Fibroblast of skin of left quadriceps (primary cell): ENCODE data around the gene SV2A.
"Not testable (repeated sequence)": the region's sequence is repeated elsewhere in the genome, so short reads cannot be mapped to it uniquely, and the experiment has no call there.

Experiments used
- DNase-seq, 2 experiments: peaks; one replicate each; pipeline ENCODE4 v3.0.0-alpha.2; 2013; ENCODE audit warnings: low read depth in 2 of 2

Gene SV2A

GRCh38 chr1:149928401-149928724 is 10.7 kb upstream of the SV2A start:
- DNase-seq: no peak

GRCh38 chr1:149927563-149928400 is 10.1 kb upstream of the SV2A start, which contains the start of gene SF3B4:
Gene SF3B4, minus strand, starts transcription at chr1:149927803. Its CDS starts 44 bp downstream, at chr1:149927759.
- DNase-seq: peak; percentile 75 to 76

- no peak for DNase-seq
These were observed 9.5 kb upstream of the SV2A start for GRCh38 chr1:149927056-149927562.

- DNase-seq: no peak
These were observed 8.7 kb upstream of the SV2A start for GRCh38 chr1:149926296-149926695.

- DNase-seq: no peak
These were observed 8.1 kb upstream of the SV2A start for GRCh38 chr1:149925751-149926150.

- no peak for DNase-seq
These were observed 7.7 kb upstream of the SV2A start for GRCh38 chr1:149925345-149925744.

- no peak for DNase-seq
These were observed 6.0 kb upstream of the SV2A start for GRCh38 chr1:149923626-149924025.

GRCh38 chr1:149916898-149917252 is 769 bp downstream of the SV2A start:
- DNase-seq: no peak

- no peak for DNase-seq
These were observed 1.3 kb downstream of the SV2A start for GRCh38 chr1:149916193-149916897.

GRCh38 chr1:149915429-149916192 is 2.0 kb downstream of the SV2A start:
- DNase-seq: no peak

GRCh38 chr1:149914545-149914944 is 3.1 kb downstream of the SV2A start:
- no peak for DNase-seq

- DNase-seq: no peak
These were observed 11.0 kb downstream of the SV2A start for GRCh38 chr1:149906570-149907075.

- DNase-seq: no peak
These were observed 13.7 kb downstream of the SV2A start for GRCh38 chr1:149903836-149904491.

- peak; percentile 76 to 79 for DNase-seq
These were observed 18.0 kb downstream of the SV2A start, which contains the start of gene BOLA1 for GRCh38 chr1:149899460-149900284. Gene BOLA1, plus strand, starts transcription at chr1:149899568. Its CDS starts 492 bp downstream, at chr1:149900060.

- no peak for DNase-seq
These were observed 21.1 kb downstream of the SV2A start for GRCh38 chr1:149896575-149896974.

- no peak for DNase-seq
These were observed 28.7 kb downstream of the SV2A start for GRCh38 chr1:149888999-149889289.

- peak; percentile 78 to 79 for DNase-seq
These were observed 29.2 kb downstream of the SV2A start for GRCh38 chr1:149888247-149888998.

- peak; percentile 98 for DNase-seq
These were observed 30.0 kb downstream of the SV2A start for GRCh38 chr1:149887456-149888246.

- DNase-seq: not testable (repeated sequence)
These were observed 30.5 kb downstream of the SV2A start for GRCh38 chr1:149887196-149887455.
